ENCODE results near the gene PTH2. TPM values are rescaled to one million over a fixed set of nuclear protein-coding genes. Genes with fewer than 3 reads are reported as not detected.
A peak's percentile ranks its signal among the peaks of the same experiment; 100 is the strongest.

Gene PTH2
- total RNA-seq, 1 experiment from 2014 or later = 0.96 TPM

GRCh38 chr19:49448432-49448786, 25.2 kb upstream of the PTH2 start:
- H3K27ac Mint-ChIP-seq = peak overlapping the region in 2 of 3 experiments; percentile 66 to 86; a peak in 3 of 7 replicates
- no peaks in the 10 kb centered on the region for H3K27me3 ChIP-seq (ENCODE audit: insufficient read depth, low read length)
- WGBS (ENCODE audit: extremely low coverage, insufficient read length, low lambda C conversion rate) = no CpG with 5 or more reads among the region's 6 CpGs

More at GRCh38 chr19:49448432-49448786, 25.2 kb upstream of the PTH2 start:
- no peak overlapping the region for H3T11ph ChIP-seq (ENCODE audit: low read length)
- no peak overlapping the region for H2BK5ac ChIP-seq (ENCODE audit: insufficient read length, low read length)
- peaks cover 2% of the 10 kb centered on the region; the same call in 1 of the 2 replicates for H3K27me3 Mint-ChIP-seq (ENCODE audit: low read depth)
- H2AK5ac ChIP-seq (ENCODE audit: insufficient read length, low read length) = no peak overlapping the region
- H4K91ac ChIP-seq (ENCODE audit: insufficient read length, low read depth, low read length) = no peak overlapping the region
- H2BK120ac ChIP-seq (ENCODE audit: low read depth, low read length, poor library complexity, severe bottlenecking) = no peak overlapping the region
- H2BK12ac ChIP-seq (ENCODE audit: insufficient read length, low read depth, low read length) = no peak overlapping the region
- no peak overlapping the region for H4K5ac ChIP-seq (ENCODE audit: insufficient read length, low read depth, low read length)
- H3K4me1 ChIP-seq (ENCODE audit: insufficient read depth, low read length) = no peaks in the 10 kb centered on the region
- H2AFZ ChIP-seq (ENCODE audit: low read length) = no peak overlapping the region
- H3K14ac ChIP-seq (ENCODE audit: insufficient read depth, low read length) = no peak overlapping the region
- H2BK15ac ChIP-seq (ENCODE audit: low read depth, low read length) = no peak overlapping the region
- H3K27ac ChIP-seq (ENCODE audit: insufficient read length, low read depth, low read length) = no peak overlapping the region
- H3K23me2 ChIP-seq (ENCODE audit: insufficient read length, low read depth, low read length, poor library complexity, severe bottlenecking) = peaks cover 2% of the 10 kb centered on the region
- no peaks in the 10 kb centered on the region for H4K20me1 ChIP-seq (ENCODE audit: control insufficient read depth, insufficient read depth, insufficient read length)
- no peak overlapping the region for H3K4ac ChIP-seq (ENCODE audit: low read depth, low read length)
- no peak for DNase-seq
- H3K18ac ChIP-seq (ENCODE audit: insufficient read length, low read depth, low read length) = no peak overlapping the region
- no peaks in the 10 kb centered on the region for H3K9me3 Mint-ChIP-seq
- peak overlapping the region; percentile 39 to 50; a peak in 4 of 5 replicates for H3K4me3 Mint-ChIP-seq
- H3K9me3 ChIP-seq (ENCODE audit: control insufficient read depth, low read depth, low read length) = no peaks in the 10 kb centered on the region
- H4K8ac ChIP-seq (replicated peaks; ENCODE audit: insufficient read length, low read depth, low read length) = no peak overlapping the region
- no peak overlapping the region for H2BK20ac ChIP-seq (ENCODE audit: low read depth, low read length, poor library complexity, severe bottlenecking)
- H3K36me3 Mint-ChIP-seq (ENCODE audit: insufficient read depth in 1 of 3, low read depth in 3 of 3) = peaks cover 39 to 53% (median 50%) of the 10 kb centered on the region in 3 experiments
- H3K56ac ChIP-seq (ENCODE audit: insufficient read length, low read depth, low read length) = no peak overlapping the region
- peaks cover 17 to 38% of the 10 kb centered on the region in 2 experiments for H3K4me1 Mint-ChIP-seq
- no peak for TF ChIP-seq CTCF (conservative IDR thresholded peaks at IDR 0.05)
- H3K79me2 ChIP-seq (ENCODE audit: insufficient read depth, low read length) = no peaks in the 10 kb centered on the region; the same call in 1 of the 2 replicates
- peaks cover 4% of the 10 kb centered on the region for H3K79me1 ChIP-seq (ENCODE audit: insufficient read depth, low read depth, low read length, poor library complexity, severe bottlenecking)
- no peak overlapping the region for H3K9ac ChIP-seq (ENCODE audit: extremely low read depth, insufficient read length, low read length)
- no peak overlapping the region for H3K4me2 ChIP-seq (ENCODE audit: insufficient read depth, insufficient read length, low read length)
- H3K23ac ChIP-seq (ENCODE audit: insufficient read length, low read depth, low read length) = no peak overlapping the region
